HG03521 (cell line): ENCODE measurements around the gene PLEKHM2.

ENCODE experiments used
- ATAC-seq: cut with Tn5 transposase; IDR thresholded peaks from one replicate; pipeline ENCODE4 v1.9.1; 2021; ENCODE audit warnings: mild to moderate bottlenecking, moderate library complexity; ENCODE audit not compliant: unreplicated experiment

PLEKHM2 gene

DNA sequence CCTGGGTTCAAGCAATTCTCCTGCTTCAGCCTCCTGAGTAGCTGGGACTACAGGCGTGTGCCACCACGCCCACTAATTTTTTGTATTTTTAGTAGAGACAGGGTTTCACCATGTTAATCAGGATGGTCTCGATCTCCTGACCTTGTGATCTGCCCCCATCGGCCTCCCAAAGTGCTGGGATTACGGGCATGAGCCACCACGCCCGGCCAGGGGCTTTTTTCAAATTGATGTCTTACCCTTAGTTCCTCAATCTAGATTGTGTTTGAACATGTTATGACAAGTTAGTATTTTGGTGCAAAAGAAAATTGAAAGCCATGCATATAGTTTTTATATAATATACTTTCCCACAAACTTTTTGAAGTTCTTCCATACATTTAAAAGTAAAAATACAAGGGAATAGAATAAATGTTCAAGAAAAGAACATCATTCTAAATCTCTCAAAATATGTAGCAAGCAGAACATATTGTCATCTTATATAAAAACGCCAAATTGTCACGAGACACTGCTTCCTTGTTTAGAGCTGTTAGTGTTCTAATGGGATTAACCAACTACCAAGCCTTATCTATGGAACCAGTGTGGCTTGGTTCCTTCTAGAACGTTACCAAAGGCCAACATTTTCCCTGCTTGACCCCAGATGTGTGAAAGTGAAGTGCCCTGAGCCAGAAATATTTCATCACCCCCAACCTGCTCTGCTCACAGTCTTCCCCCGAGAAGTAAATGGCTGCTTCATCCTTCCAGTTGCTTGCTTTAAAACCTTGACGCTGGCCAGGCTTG lies 9.5 kb upstream of the PLEKHM2 start:
- ATAC-seq, result no peak

GRCh38 chr1:15676010-15676409 lies 8.1 kb upstream of the PLEKHM2 start:
- no peak for ATAC-seq

DNA sequence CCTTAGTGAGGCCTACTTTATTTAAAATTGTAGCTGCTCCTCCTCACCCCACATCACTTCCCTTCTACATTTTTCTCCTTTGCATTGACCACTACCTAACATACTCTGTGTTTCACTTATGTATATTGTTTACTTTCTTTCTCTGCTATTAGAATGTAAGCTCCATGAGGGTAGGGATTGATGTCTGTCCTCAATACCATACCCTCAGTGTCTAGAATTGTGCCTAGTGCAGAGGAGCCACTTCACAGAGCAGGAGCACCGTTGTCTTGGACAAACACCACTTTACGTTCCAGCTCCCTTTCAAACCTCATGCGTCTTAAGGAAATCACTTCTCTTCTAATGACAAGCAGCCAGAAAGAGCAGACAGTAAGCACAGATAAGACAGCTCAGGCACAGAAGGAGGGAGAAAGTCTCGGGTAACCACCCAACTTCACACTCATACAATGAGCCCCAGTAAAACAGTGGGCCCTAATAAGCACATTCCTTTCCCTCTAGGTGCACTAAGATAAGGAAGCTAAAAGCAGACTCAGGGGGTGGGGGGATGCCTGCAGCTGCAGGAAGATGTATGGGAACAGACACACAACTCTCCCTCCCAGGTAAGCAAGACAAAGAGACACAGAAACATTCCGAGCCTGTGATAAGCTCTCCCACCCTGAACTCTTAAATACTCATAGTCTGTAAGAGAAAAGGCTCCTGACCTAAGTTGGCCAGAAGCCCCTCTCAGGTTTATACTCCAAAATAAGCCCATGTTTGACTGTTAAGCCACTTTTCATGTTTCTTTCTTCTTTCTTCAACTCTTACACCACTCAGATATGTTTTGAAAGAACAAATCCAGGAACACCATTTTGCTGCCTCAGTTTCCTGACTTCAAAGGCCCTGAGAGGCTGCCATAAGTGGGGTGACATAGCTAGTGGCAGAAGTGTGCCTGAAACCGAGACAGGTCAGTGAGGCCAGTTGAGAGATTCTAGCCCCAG lies 7.1 kb upstream of the PLEKHM2 start:
- ATAC-seq, result no peak

DNA sequence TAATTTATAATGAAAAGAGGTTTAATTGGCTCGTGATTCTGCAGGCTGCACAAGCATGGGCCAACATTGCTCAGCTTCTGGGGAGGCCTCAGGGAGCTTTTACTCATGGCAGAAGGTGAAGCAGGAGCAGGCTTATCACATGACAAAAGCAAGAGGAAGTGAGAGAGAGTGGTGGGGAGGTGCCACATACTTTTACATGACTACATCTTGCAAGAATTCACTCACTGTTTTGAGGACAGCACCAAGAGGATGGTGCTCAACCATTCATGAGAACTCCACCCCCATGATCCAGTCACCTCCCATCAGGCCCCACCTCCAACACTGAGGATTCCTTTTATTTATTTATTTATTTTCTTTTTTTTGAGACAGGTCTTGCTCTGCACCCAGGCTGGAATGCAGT lies 5.5 kb upstream of the PLEKHM2 start:
- ATAC-seq, result peak; percentile 50

- ATAC-seq, result no peak
These were observed 4.0 kb upstream of the PLEKHM2 start for GRCh38 chr1:15680131-15680530.

DNA sequence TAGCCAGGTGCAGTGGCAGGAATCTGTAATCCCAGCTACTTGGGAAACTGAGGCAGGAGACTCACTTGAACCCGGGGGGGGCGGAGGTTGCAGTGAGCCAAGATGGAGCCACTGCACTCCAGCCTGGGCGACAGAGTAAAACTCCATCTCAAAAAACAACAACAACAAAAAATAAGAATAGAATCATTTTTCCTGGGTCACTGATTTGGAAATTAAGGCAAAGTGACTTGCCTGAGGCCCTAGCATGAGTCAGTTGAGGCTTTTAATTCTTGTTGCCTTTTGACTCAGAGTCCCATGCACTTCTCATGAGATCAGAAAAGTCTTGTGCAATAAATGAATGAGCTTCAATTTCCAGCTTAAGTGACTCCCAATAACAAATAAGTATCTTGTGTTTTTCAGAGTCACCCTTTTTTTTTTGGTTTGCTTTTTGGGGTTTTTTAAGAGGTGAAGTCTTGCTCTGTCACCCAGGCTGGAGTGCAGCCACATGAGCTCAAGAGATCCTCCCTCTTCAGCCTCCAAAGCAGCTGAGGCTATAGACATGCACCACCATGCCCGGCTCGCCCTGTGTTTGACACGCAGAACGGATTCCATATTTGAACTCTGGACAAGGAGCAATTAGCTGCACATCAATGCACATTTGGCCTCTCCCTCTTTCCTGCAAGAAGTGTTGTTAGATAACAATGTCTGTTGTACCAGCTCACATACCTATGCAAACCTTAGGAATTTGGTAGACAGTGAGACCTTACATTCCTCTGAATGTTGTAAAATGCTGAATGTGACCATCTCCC lies 3.4 kb upstream of the PLEKHM2 start:
- ATAC-seq, result no peak

DNA sequence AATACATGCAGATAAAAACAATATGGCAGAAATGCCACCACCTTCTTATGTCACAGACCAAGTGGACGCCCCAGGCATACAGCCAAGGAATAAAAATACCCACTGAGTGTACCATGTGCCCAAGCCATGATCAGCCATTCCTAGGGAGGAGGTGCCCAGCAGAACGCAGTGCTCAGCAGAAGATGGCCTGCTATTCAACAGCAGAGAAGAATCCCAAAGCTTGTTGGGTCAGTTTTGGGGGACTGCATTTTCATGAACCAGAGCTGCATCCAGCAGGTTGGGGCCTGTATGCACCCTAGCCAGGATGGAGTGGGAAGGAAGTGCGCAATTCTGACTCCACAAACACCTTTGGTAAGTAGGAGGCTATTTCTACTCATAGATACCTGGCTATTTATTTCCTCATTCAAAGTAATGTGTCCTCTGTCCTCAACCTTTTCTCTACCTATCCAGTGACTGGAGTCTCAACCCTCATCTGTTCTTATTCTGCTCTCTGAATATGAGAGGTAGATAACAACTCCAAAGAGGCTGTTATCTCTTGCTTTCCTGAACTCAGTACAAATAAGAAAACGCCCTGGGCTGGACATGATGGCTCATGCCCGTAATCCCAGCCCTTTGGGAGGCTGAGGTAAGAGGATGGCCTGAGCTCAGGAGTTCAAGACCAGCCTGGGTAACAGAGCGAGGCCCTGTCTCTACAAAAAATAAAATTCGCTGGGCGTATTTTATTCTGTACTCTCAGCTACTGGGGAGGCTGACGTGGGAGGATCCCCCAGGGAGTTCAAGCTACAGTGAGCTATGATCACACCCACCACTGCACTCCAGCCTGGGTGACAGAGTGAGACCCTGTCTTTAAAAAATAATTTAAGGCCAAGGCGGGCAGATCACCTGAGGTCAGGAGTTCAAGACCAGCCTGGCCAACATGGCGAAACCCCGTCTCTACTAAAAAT lies 2.5 kb upstream of the PLEKHM2 start:
- ATAC-seq, result no peak

DNA sequence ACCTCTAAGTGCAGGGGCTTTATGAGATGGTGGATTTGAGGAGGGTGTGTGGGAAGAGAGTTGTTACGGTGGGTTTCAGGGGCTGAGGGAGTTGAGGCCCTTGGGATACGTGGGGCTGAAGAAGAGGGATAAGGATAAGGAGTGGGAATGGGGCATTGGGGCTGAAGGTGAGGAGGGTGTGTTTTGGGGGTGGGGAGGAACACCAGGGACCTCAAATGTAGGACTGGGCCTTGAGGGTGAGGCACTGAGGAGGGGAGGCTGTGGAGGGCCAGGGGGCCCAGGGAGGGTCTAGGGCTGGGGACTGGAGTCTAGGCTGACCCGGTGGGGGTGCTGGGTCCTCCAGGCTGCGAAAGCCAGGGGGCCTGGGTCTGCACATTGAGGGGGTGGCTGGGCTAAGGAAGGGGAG lies 1.2 kb upstream of the PLEKHM2 start:
- no peak for ATAC-seq

GRCh38 chr1:15683345-15684039 lies 628 bp upstream of the PLEKHM2 start:
- ATAC-seq, result no peak

DNA sequence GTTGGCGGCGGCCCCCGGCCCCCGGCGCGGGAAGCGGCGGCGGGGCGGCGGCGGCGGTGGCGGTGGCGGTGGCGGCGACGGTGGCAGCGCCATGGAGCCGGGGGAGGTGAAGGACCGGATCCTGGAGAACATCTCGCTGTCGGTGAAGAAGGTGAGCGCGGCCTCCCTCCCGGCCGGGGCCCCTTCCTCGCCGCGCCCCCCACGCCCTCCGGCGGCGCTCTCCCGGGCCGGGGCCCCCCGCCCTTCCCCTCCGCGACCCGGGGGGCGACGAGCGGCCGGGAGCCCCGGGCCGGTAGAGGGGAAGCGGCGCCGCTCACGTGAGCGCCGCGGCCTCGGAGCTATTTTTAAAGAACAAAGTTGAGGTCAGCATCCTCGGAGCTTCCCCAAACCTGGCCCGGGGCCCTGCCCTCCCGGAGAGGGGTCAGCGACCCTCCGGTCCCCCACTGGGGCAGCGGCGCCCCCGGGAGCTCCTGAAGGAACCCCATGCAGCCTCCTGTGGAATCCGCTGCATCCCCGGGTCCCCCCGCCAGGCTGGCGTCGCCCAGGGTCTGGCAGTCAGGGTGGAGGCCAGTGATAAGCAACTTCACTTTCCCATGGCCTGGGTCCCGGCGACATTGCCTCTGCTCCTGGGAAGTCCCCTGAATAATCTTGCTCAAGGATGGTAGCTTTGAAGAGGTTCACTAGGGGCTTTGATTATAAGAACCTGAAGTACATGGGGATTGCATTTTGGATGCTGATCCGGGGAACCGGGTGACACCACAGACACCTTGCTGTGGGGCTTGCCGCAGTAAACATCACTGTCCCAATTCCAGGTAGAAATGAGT lies 560 bp downstream of the PLEKHM2 start:
- ATAC-seq, result no peak

- no peak for ATAC-seq
These were observed 1.7 kb downstream of the PLEKHM2 start for GRCh38 chr1:15685820-15686219.

- ATAC-seq, result no peak
These were observed 3.3 kb downstream of the PLEKHM2 start for GRCh38 chr1:15687446-15687845.

DNA sequence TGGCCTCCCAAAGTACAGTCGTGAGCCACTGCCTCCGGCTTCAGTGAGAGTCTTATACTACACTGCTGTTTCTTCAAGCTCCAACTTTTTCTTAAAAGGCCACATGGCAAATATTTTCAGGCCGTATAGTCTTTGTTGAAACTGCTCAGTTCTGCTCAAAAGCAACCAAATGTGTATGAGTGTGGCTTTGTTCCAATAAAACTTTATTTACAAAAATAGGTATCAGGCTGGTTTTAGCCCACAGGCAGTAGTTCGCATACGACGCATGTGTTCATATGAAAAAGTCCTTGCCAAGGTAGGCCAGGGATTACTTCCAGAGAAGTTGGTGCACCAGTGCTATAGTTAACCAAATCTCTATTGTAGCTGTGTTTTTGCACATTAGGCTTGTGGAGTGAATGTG lies 6.2 kb downstream of the PLEKHM2 start:
- ATAC-seq, result no peak

DNA sequence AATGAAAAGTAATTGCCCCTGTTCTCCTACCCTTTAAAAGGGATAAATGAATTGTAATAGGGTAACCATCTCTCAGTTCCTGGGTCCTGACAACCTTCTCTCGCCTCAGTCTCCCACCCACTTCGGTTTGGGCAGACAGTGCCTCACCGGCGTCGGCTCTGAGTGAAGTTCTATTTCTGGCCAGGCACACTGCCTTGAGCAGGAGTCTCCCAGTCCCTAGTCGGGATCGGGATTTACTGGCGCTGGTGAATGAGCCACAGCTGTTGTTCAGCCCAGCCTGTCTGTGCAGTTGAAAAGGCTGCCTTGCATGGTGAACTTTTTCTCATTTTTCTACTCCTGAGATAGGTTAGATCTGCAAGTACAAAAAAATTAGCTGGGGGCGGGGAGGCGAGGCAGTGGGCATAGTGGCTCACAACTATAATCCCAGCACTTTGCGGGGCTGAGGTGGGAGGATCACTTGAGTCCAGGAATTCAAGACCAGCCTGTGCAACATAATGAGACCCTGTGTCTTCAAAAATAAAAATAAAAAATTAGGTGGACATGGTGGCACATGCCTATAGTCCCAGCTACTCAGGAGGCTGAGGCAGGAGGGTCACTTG lies 7.4 kb downstream of the PLEKHM2 start:
- ATAC-seq, result no peak

GRCh38 chr1:15692121-15692682 lies 8.1 kb downstream of the PLEKHM2 start:
- ATAC-seq, result no peak

- ATAC-seq, result no peak
These were observed 9.3 kb downstream of the PLEKHM2 start for GRCh38 chr1:15693371-15693770.

DNA sequence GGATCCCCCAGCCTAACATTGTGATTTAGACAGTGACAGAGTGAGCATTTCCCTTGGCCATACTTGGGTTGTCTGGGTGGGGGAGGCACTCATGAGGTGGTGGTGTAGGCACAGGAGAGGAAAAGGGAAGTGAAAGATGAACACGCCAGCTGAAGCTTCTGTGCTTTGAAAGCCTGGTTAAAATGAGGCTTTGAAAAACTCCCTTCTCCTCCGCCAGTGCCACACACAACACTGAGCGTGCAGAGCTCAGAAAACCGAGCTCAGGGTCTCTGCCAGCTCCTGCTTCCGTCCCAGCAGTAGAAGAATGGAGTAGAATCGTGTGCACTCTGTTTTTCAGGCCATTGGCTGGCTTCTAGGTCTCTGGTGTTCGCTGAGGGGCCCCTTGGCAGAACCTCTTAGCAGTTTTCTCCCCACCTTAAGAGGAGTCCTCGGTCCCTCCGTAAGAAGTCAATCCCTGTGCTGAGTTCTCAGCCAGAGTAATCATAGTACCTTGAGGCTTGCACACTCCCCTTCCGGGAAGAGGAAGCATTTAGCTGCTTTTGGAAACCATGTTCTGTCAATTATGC lies 12.9 kb downstream of the PLEKHM2 start:
- ATAC-seq, result peak; percentile 94

GRCh38 chr1:15698201-15698600 lies 14.1 kb downstream of the PLEKHM2 start:
- no peak for ATAC-seq
